ENCODE results near the gene RALGAPA2. TPM values are rescaled to one million over a fixed set of nuclear protein-coding genes. Genes with fewer than 3 reads are reported as not detected.

Gene RALGAPA2
- total RNA-seq, 3 donors from 2014 or later = 34.6 to 74.1 (median 46.0) TPM

DNA sequence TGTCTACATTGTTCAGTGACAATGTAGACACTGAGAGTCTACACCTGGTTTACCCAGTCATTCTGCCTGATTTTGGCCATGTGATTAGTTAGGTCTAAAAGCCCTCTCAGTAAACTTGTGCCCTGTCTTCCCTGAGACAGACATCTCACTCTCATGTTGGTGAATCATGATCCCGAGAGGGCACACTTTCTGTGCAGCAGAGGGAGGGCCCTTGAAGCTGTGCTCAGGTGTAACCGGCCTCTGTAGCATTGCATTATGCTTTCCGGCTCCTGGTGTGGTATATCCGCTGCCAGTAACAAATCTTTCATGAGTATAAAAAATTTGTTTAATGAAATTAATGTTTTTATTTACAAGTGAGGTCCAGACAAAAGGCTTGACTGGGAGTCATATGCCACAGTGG lies 85.0 kb downstream of the RALGAPA2 start:
- H3K9me3 ChIP-seq = no peaks in the 10 kb centered on the region
- no peak overlapping the region for H3K4me3 ChIP-seq
- H3K27ac ChIP-seq = no peak overlapping the region
- intact Hi-C loops (cut with DNase I; ENCODE audit: low total_unique reads) = no loop called here
- TF ChIP-seq POLR2AphosphoS5 (IDR thresholded peaks at IDR 0.05) (no peak), POLR2A (IDR thresholded peaks at IDR 0.05) (no peak)
- TF ChIP-seq, protein P1, sequence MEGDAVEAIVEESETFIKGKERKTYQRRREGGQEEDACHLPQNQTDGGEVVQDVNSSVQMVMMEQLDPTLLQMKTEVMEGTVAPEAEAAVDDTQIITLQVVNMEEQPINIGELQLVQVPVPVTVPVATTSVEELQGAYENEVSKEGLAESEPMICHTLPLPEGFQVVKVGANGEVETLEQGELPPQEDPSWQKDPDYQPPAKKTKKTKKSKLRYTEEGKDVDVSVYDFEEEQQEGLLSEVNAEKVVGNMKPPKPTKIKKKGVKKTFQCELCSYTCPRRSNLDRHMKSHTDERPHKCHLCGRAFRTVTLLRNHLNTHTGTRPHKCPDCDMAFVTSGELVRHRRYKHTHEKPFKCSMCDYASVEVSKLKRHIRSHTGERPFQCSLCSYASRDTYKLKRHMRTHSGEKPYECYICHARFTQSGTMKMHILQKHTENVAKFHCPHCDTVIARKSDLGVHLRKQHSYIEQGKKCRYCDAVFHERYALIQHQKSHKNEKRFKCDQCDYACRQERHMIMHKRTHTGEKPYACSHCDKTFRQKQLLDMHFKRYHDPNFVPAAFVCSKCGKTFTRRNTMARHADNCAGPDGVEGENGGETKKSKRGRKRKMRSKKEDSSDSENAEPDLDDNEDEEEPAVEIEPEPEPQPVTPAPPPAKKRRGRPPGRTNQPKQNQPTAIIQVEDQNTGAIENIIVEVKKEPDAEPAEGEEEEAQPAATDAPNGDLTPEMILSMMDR (IDR thresholded peaks at IDR 0.05) = no peak
- peaks cover 10% of the 10 kb centered on the region for H3K36me3 ChIP-seq
- H3K27me3 ChIP-seq = no peaks in the 10 kb centered on the region
- no peak for DNase-seq (ENCODE audit: low spot score in 2 of 2)
- H3K4me1 ChIP-seq = no peaks in the 10 kb centered on the region

DNA sequence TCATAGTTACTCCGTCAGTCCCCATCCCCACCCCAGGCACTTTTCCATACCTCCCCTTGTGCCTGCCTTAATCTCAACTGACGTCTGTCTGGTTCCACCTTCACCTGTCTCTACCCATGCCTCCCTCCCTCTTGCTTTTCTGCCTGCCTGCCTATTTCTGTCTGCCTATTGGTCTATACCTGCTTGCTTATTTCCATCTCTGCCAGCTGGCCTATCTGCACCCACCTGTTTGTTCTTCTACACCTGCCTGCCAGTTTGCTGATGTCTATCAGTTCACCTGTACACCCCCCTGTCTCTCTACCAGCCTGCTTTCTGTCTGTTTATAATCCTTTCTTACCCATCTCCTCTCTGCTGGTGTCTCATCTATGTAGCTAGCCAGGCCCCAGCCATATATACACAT lies 87.5 kb downstream of the RALGAPA2 start:
- peaks cover 10% of the 10 kb centered on the region for H3K36me3 ChIP-seq

DNA sequence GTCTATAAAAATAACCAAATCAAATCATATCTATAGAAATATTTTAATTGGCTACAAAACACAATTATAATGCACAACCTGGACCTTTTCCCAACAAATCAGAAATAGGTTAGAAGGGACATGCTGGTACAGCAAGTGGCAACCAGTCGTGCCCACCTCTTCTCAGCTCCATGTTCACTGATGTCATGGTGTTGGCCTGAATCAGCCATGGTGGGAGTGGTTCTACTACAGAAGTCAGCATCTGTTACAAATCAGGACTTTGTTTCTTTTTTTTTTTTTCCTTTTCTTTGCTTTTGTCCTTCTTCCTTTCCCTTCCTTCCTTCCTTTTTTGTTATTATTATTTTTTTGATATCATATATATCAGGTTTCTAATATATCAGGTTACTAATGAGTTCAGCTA lies 91.2 kb downstream of the RALGAPA2 start:
- no peaks in the 10 kb centered on the region for H3K4me1 ChIP-seq
- intact Hi-C loops (cut with DNase I; ENCODE audit: low total_unique reads) = no loop called here

More for the DNA sequence above, 87.5 kb downstream of the RALGAPA2 start:
- H3K9me3 ChIP-seq = no peaks in the 10 kb centered on the region
- no peak for TF ChIP-seq POLR2AphosphoS5 (IDR thresholded peaks at IDR 0.05)
- TF ChIP-seq POLR2A (IDR thresholded peaks at IDR 0.05) = no peak
- TF ChIP-seq, protein P1 (IDR thresholded peaks at IDR 0.05) = no peak
- no peaks in the 10 kb centered on the region for H3K27me3 ChIP-seq
- intact Hi-C loops (cut with DNase I; ENCODE audit: low total_unique reads) = no loop called here
- no peak for DNase-seq (ENCODE audit: low spot score in 2 of 2)
- no peaks in the 10 kb centered on the region for H3K4me1 ChIP-seq
- H3K4me3 ChIP-seq = no peak overlapping the region
- no peak overlapping the region for H3K27ac ChIP-seq

DNA sequence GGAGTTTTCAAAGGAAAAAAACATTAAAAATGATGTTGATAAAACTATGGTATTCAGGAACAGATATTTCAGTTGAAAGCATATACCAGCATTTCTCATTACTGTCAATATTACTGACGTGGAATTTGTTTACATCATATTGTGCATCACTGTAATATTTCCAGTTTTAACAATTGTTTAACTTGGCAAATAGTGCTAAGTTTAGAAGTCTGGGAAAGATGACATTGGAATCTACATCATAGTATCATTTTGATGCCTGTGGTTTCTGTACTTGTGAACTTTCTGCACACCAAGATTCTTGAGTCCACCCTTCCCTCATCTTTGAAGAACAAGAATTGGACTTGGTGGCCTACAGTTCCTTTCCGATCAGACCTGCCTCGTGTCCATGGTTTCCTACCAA lies 98.1 kb downstream of the RALGAPA2 start:
- no peaks in the 10 kb centered on the region for H3K4me1 ChIP-seq
- H3K4me3 ChIP-seq = no peak overlapping the region
- no peak for DNase-seq (ENCODE audit: low spot score in 2 of 2)
- intact Hi-C loops (cut with DNase I; ENCODE audit: low total_unique reads) = no loop called here
- H3K27ac ChIP-seq = no peak overlapping the region
- no peaks in the 10 kb centered on the region for H3K9me3 ChIP-seq
- H3K27me3 ChIP-seq = no peaks in the 10 kb centered on the region
- TF ChIP-seq, protein P1 (IDR thresholded peaks at IDR 0.05) = no peak
- TF ChIP-seq POLR2A (IDR thresholded peaks at IDR 0.05) = no peak
- no peak for TF ChIP-seq POLR2AphosphoS5 (IDR thresholded peaks at IDR 0.05)
- no peaks in the 10 kb centered on the region for H3K36me3 ChIP-seq

More for the DNA sequence above, 91.2 kb downstream of the RALGAPA2 start:
- Histone ChIP-seq H3K36me3 (no peaks in the 10 kb centered on the region), H3K27me3 (no peaks in the 10 kb centered on the region), H3K4me3 (no peak overlapping the region), H3K9me3 (no peaks in the 10 kb centered on the region), H3K27ac (no peak overlapping the region)
- TF ChIP-seq POLR2A (IDR thresholded peaks at IDR 0.05) (no peak), POLR2AphosphoS5 (IDR thresholded peaks at IDR 0.05) (no peak)
- TF ChIP-seq, protein P1 (IDR thresholded peaks at IDR 0.05) = no peak
- DNase-seq (ENCODE audit: low spot score in 2 of 2) = no peak

DNA sequence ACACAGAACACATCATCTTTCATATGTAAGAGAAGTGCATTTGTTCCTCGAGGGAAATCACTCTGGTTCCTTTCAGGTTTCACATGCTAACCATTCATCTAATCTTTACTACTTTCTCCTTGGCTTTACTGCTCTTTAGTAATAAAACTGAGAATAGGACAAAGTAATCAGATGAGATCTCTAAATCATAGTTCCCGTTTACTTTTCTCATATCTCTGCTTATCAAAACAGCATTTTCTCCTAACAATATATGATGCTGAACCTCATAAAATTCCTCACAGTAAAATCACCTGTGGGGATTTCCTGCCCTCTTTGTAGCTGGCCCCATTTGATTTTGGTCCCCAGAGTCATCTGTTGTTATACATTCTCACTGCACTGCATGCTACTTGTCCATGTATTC lies 100.2 kb downstream of the RALGAPA2 start:
- TF ChIP-seq, protein P1 (IDR thresholded peaks at IDR 0.05) = no peak
- TF ChIP-seq POLR2A (IDR thresholded peaks at IDR 0.05) (no peak), POLR2AphosphoS5 (IDR thresholded peaks at IDR 0.05) (no peak)
- Histone ChIP-seq H3K27me3 (no peaks in the 10 kb centered on the region), H3K27ac (no peak overlapping the region), H3K4me3 (no peak overlapping the region), H3K4me1 (no peaks in the 10 kb centered on the region), H3K9me3 (no peaks in the 10 kb centered on the region), H3K36me3 (no peaks in the 10 kb centered on the region)
- DNase-seq (ENCODE audit: low spot score in 2 of 2) = no peak
- intact Hi-C loops (cut with DNase I; ENCODE audit: low total_unique reads) = no loop called here

Data from breast epithelium (tissue), 4 donors.